ENCODE measurements around the gene FBXW8. TPM values are rescaled to one million over a fixed set of nuclear protein-coding genes. Genes with fewer than 3 reads are reported as not detected.

The FBXW8 gene
- total and polyA plus RNA-seq, 2 donors (not counting 1 experiment from before 2014, with no cell fraction given): 11.7 to 20.9 TPM

GRCh38 chr12:117032593-117033381 is 122.0 kb downstream of the FBXW8 start:
- Histone ChIP-seq H3K79me2 (ENCODE audit: control insufficient read depth, insufficient read depth, low read length) (no peaks in the 10 kb centered on the region), H3K27me3 (ENCODE audit: control insufficient read depth, insufficient read depth, low read length) (peaks cover 19% of the 10 kb centered on the region), H4K20me1 (ENCODE audit: control insufficient read depth, extremely low read depth, insufficient read depth, low read length) (no peaks in the 10 kb centered on the region), H3K4me1 (ENCODE audit: control insufficient read depth, extremely low read depth, insufficient read depth, low read length) (no peaks in the 10 kb centered on the region), H3K4me2 (ENCODE audit: extremely low read depth, insufficient read depth, low read length) (peak overlapping the region; percentile 8), H3K9me3 (ENCODE audit: control insufficient read depth, insufficient read depth, low read depth, low read length) (no peaks in the 10 kb centered on the region), H3K36me3 (ENCODE audit: control insufficient read depth, insufficient read depth, low read length) (peaks cover 4% of the 10 kb centered on the region), H3K27ac (ENCODE audit: insufficient read depth, low read length) (no peak overlapping the region), H2AFZ (ENCODE audit: low read length) (no peak overlapping the region), H3K9ac (ENCODE audit: insufficient read depth, low read length) (no peak overlapping the region), H3K4me3 (replicated peaks in 1 of 4; ENCODE audit: control extremely low read depth in 1 of 4, insufficient read depth in 1 of 4, low read depth in 3 of 4, low read length in 4 of 4) (no peak overlapping the region)
- TF ChIP-seq EZH2 (IDR thresholded peaks at IDR 0.05; ENCODE audit: low read length, missing control alignments): peak; percentile 71
- TF ChIP-seq CTCF (conservative IDR thresholded peaks at IDR 0.05 in 1 of 2, IDR thresholded peaks at IDR 0.05 in 1 of 2; ENCODE audit: low read depth in 1 of 2, low read length in 2 of 2): no peak
- peak in 1 of 2 donors; percentile 47 for DNase-seq (ENCODE audit: low read depth in 2 of 2)

- H3K9ac ChIP-seq (ENCODE audit: insufficient read depth, low read length): no peak overlapping the region
- H3K4me1 ChIP-seq (ENCODE audit: control insufficient read depth, extremely low read depth, insufficient read depth, low read length): no peaks in the 10 kb centered on the region
- no peak overlapping the region for H2AFZ ChIP-seq (ENCODE audit: low read length)
- TF ChIP-seq CTCF (conservative IDR thresholded peaks at IDR 0.05 in 1 of 2, IDR thresholded peaks at IDR 0.05 in 1 of 2; ENCODE audit: low read depth in 1 of 2, low read length in 2 of 2) (no peak), EZH2 (IDR thresholded peaks at IDR 0.05; ENCODE audit: low read length, missing control alignments) (peak; percentile 39)
- H4K20me1 ChIP-seq (ENCODE audit: control insufficient read depth, extremely low read depth, insufficient read depth, low read length): no peaks in the 10 kb centered on the region
- H3K36me3 ChIP-seq (ENCODE audit: control insufficient read depth, insufficient read depth, low read length): no peaks in the 10 kb centered on the region
- no peaks in the 10 kb centered on the region for H3K9me3 ChIP-seq (ENCODE audit: control insufficient read depth, insufficient read depth, low read depth, low read length)
- H3K4me3 ChIP-seq (replicated peaks in 1 of 4; ENCODE audit: control extremely low read depth in 1 of 4, insufficient read depth in 1 of 4, low read depth in 3 of 4, low read length in 4 of 4): no peak overlapping the region
- H3K79me2 ChIP-seq (ENCODE audit: control insufficient read depth, insufficient read depth, low read length): no peaks in the 10 kb centered on the region
- peaks cover 19% of the 10 kb centered on the region for H3K27me3 ChIP-seq (ENCODE audit: control insufficient read depth, insufficient read depth, low read length)
- no peak for DNase-seq (ENCODE audit: low read depth in 2 of 2)
- H3K27ac ChIP-seq (ENCODE audit: insufficient read depth, low read length): no peak overlapping the region
- H3K4me2 ChIP-seq (ENCODE audit: extremely low read depth, insufficient read depth, low read length): peak overlapping the region; percentile 8
Measured at GRCh38 chr12:117033382-117034221, 122.9 kb downstream of the FBXW8 start.

- Histone ChIP-seq H3K4me1 (ENCODE audit: control insufficient read depth, extremely low read depth, insufficient read depth, low read length) (no peaks in the 10 kb centered on the region), H3K9ac (ENCODE audit: insufficient read depth, low read length) (no peak overlapping the region), H3K9me3 (ENCODE audit: control insufficient read depth, insufficient read depth, low read depth, low read length) (no peaks in the 10 kb centered on the region), H3K27ac (ENCODE audit: insufficient read depth, low read length) (no peak overlapping the region), H3K79me2 (ENCODE audit: control insufficient read depth, insufficient read depth, low read length) (no peaks in the 10 kb centered on the region), H4K20me1 (ENCODE audit: control insufficient read depth, extremely low read depth, insufficient read depth, low read length) (no peaks in the 10 kb centered on the region), H3K27me3 (ENCODE audit: control insufficient read depth, insufficient read depth, low read length) (peaks cover 19% of the 10 kb centered on the region), H3K4me2 (ENCODE audit: extremely low read depth, insufficient read depth, low read length) (no peak overlapping the region), H3K36me3 (ENCODE audit: control insufficient read depth, insufficient read depth, low read length) (no peaks in the 10 kb centered on the region), H3K4me3 (replicated peaks in 1 of 4; ENCODE audit: control extremely low read depth in 1 of 4, insufficient read depth in 1 of 4, low read depth in 3 of 4, low read length in 4 of 4) (no peak overlapping the region), H2AFZ (ENCODE audit: low read length) (no peak overlapping the region)
- TF ChIP-seq EZH2 (IDR thresholded peaks at IDR 0.05; ENCODE audit: low read length, missing control alignments): no peak
- no peak for TF ChIP-seq CTCF (conservative IDR thresholded peaks at IDR 0.05 in 1 of 2, IDR thresholded peaks at IDR 0.05 in 1 of 2; ENCODE audit: low read depth in 1 of 2, low read length in 2 of 2)
- DNase-seq (ENCODE audit: low read depth in 2 of 2): no peak
Measured at GRCh38 chr12:117034249-117034648, 123.5 kb downstream of the FBXW8 start.
